ENCODE data around the gene MRPL58. TPM values are rescaled to one million over a fixed set of nuclear protein-coding genes. Genes with fewer than 3 reads are reported as not detected.
"Not testable (repeated sequence)": the region's sequence is repeated elsewhere in the genome, so short reads cannot be mapped to it uniquely, and the experiment has no call there.

MRPL58 gene
- total RNA-seq, 2 experiments from 2014 or later: 5.4 to 7.1 TPM

DNA sequence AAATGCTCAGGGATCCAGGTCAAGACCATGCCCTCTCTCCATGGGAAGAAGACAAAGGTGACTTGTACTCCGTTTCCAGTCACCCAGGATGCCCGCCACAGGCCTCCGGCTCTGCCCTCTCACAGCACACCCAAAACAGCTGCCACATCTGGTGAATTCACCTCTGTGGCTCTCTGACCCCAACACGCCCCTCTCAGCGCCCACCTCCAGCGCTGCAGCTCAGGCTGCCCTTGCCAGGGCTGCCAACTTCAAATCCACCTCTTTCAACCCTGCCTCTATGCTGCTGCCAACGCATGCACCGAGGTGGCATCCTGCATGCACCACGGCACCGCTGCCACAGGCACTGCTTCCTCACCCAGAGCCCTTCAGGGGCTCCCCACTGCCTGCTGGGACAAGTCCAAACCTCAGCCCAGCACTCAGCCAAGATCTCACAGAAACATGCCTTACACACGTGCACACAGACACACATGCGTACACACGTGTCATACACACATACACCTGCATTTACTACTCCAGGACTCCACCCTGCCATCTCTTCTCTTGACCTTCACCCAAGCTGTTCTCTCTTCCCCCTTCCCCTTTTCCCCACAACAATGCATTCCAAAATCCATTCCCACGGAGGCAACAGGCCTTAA, 47.4 kb upstream of the MRPL58 start:
- H3K4me3 ChIP-seq (ENCODE audit: low read length): no peak overlapping the region
- no peaks in the 10 kb centered on the region for H3K36me3 ChIP-seq (ENCODE audit: insufficient read depth, low read length)
- ChIA-PET POLR2A (no interaction called here), CTCF (no interaction called here)
- no peak for DNase-seq
- peaks cover 4% of the 10 kb centered on the region for H3K4me1 Mint-ChIP-seq (ENCODE audit: low read depth)
- H3K27ac ChIP-seq (ENCODE audit: low read depth in 1 of 2, low read length in 2 of 2): no peak overlapping the region
- ATAC-seq (ENCODE audit: poor library complexity): no peak
- no peaks in the 10 kb centered on the region for H3K27me3 ChIP-seq (ENCODE audit: control insufficient read depth in 1 of 2, insufficient read depth in 2 of 2, low read length in 2 of 2)
- H3K27ac Mint-ChIP-seq: no peak overlapping the region
- no peak overlapping the region for H3K4me3 Mint-ChIP-seq
- no peaks in the 10 kb centered on the region for H3K9me3 ChIP-seq (ENCODE audit: control insufficient read depth in 1 of 2, insufficient read depth in 1 of 2, low read length in 2 of 2)
- H3K27me3 Mint-ChIP-seq: no peaks in the 10 kb centered on the region
- intact Hi-C loops (cut with DNase I, micrococcal nuclease): loop anchor here (5.0 to 10.0 kb wide), 3 partner anchors 82 to 210 kb away; partner anchors contain the start of genes ATP5PD (in 2 of the 2) and KCTD2 (in 2 of the 2)
- TF ChIP-seq, protein P1, sequence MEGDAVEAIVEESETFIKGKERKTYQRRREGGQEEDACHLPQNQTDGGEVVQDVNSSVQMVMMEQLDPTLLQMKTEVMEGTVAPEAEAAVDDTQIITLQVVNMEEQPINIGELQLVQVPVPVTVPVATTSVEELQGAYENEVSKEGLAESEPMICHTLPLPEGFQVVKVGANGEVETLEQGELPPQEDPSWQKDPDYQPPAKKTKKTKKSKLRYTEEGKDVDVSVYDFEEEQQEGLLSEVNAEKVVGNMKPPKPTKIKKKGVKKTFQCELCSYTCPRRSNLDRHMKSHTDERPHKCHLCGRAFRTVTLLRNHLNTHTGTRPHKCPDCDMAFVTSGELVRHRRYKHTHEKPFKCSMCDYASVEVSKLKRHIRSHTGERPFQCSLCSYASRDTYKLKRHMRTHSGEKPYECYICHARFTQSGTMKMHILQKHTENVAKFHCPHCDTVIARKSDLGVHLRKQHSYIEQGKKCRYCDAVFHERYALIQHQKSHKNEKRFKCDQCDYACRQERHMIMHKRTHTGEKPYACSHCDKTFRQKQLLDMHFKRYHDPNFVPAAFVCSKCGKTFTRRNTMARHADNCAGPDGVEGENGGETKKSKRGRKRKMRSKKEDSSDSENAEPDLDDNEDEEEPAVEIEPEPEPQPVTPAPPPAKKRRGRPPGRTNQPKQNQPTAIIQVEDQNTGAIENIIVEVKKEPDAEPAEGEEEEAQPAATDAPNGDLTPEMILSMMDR (IDR thresholded peaks at IDR 0.05): no peak
- peaks cover 12% of the 10 kb centered on the region for H3K4me1 ChIP-seq (ENCODE audit: insufficient read depth, low read length)
- no peaks in the 10 kb centered on the region for H3K36me3 Mint-ChIP-seq (ENCODE audit: low read depth)
- no peaks in the 10 kb centered on the region for H3K9me3 Mint-ChIP-seq

DNA sequence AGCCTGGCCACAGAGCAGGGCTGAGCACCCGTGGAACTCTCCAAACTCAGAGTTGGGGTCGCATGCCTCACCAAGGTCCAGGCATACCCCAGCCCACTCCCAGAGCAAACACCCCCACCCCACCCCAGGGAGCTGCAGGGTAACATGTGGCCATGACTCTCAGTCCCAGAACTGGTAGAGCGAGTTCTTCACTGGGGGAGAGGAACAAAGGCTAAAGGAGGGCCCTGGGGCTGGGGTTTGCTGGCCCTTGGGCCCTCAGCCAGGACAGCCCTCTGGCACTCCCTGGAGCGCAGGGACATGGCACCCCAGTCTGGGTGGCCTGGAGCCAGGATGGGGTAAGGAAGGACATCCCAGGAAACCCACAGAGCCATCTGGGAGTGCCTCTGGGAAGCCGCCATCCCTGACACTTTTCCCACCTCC, 44.1 kb upstream of the MRPL58 start:
- H3K36me3 Mint-ChIP-seq (ENCODE audit: low read depth): no peaks in the 10 kb centered on the region
- no peak overlapping the region for H3K27ac Mint-ChIP-seq
- intact Hi-C loops (cut with DNase I, micrococcal nuclease): loop anchor here (10.0 kb wide), 2 partner anchors 174 to 206 kb away; no protein-coding TSS in a partner anchor
- no peak overlapping the region for H3K4me3 ChIP-seq (ENCODE audit: low read length)
- TF ChIP-seq, protein P1 (IDR thresholded peaks at IDR 0.05): no peak
- no peak overlapping the region for H3K27ac ChIP-seq (ENCODE audit: low read depth in 1 of 2, low read length in 2 of 2)
- ChIA-PET CTCF (no interaction called here), POLR2A (interaction anchor here (2.1 kb wide), 1 partner anchor 19 kb away, joined by 5 read pairs; the partner anchor contains the start of gene CDR2L)
- no peaks in the 10 kb centered on the region for H3K36me3 ChIP-seq (ENCODE audit: insufficient read depth, low read length)
- no peaks in the 10 kb centered on the region for H3K9me3 Mint-ChIP-seq
- H3K9me3 ChIP-seq (ENCODE audit: control insufficient read depth in 1 of 2, insufficient read depth in 1 of 2, low read length in 2 of 2): no peaks in the 10 kb centered on the region
- no peak overlapping the region for H3K4me3 Mint-ChIP-seq
- peaks cover 0 to 11% of the 10 kb centered on the region in 2 experiments for H3K27me3 ChIP-seq (ENCODE audit: control insufficient read depth in 1 of 2, insufficient read depth in 2 of 2, low read length in 2 of 2)
- DNase-seq (no peak), ATAC-seq (ENCODE audit: poor library complexity) (no peak)
- peaks cover 5% of the 10 kb centered on the region for H3K4me1 Mint-ChIP-seq (ENCODE audit: low read depth)
- H3K4me1 ChIP-seq (ENCODE audit: insufficient read depth, low read length): peaks cover 21% of the 10 kb centered on the region
- no peaks in the 10 kb centered on the region for H3K27me3 Mint-ChIP-seq

DNA sequence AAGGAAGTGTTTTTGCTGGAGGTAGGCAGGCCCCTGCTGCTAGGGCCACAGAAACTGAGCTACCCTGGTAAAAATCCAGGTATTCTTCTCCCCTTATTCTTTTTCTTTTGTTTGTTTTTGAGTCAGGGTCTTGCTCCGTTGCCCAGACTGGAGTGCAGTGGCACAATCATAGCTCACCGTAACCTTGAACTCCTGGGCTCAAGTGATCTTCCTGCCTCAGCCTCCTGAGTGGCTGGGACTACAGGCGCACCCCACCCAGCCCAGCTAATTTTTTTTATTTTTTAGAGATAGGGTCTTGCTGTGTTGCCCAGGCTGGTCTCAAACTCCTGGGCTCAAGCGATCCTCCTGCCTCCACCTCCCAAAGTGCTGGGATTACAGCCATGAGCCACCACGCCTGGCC, 43.0 kb upstream of the MRPL58 start:
- not testable (repeated sequence) for H3K27me3 Mint-ChIP-seq; H3K4me1 Mint-ChIP-seq (ENCODE audit: low read depth); ATAC-seq (ENCODE audit: poor library complexity); H3K36me3 ChIP-seq (ENCODE audit: insufficient read depth, low read length); H3K9me3 ChIP-seq (ENCODE audit: control insufficient read depth in 1 of 2, insufficient read depth in 1 of 2, low read length in 2 of 2); H3K9me3 Mint-ChIP-seq; H3K27ac Mint-ChIP-seq; DNase-seq; H3K4me3 Mint-ChIP-seq; H3K4me3 ChIP-seq (ENCODE audit: low read length); H3K36me3 Mint-ChIP-seq (ENCODE audit: low read depth); H3K27ac ChIP-seq (ENCODE audit: low read depth in 1 of 2, low read length in 2 of 2)
- ChIA-PET POLR2A (interaction anchor here (0.6 to 2.1 kb wide), 3 partner anchors 18 to 191 kb away, joined by 3 to 5 read pairs (median 3); partner anchors contain the start of gene CDR2L), CTCF (interaction anchor here (0.7 to 0.9 kb wide), 2 partner anchors 8 to 12 kb away, joined by 3 read pairs; no protein-coding TSS in a partner anchor)
- intact Hi-C loops (cut with DNase I, micrococcal nuclease): loop anchor here (10.0 kb wide), 2 partner anchors 175 to 205 kb away; no protein-coding TSS in a partner anchor
- Histone ChIP-seq H3K4me1 (ENCODE audit: insufficient read depth, low read length) (peaks cover 21% of the 10 kb centered on the region), H3K27me3 (ENCODE audit: control insufficient read depth in 1 of 2, insufficient read depth in 2 of 2, low read length in 2 of 2) (peaks cover 3 to 14% of the 10 kb centered on the region in 2 experiments)
